Measurements from ENCODE around the gene IFT172. TPM values are rescaled to one million over a fixed set of nuclear protein-coding genes. Genes with fewer than 3 reads are reported as not detected.

The IFT172 gene
- total RNA-seq, 4 donors from 2014 or later, result 9.7 to 63.1 (median 48.2) TPM

GRCh38 chr2:27441958-27442919 is 47.3 kb downstream of the IFT172 start, which contains the start of gene KRTCAP3:
TSS of gene KRTCAP3 (plus strand) at chr2:27442381. CDS start at chr2:27442413, 32 bp downstream.
- intact Hi-C loops (cut with DNase I; ENCODE audit: low total_unique reads), result no loop called here
- DNase-seq, result no peak
- H3K4me3 ChIP-seq, result peak within 1 kb of the TSS in 1 of 2 donors; percentile 5
- no peaks in the 10 kb centered on the region for H3K4me1 ChIP-seq
- H3K36me3 ChIP-seq, result no peaks in the 10 kb centered on the region
- TF ChIP-seq POLR2A (IDR thresholded peaks at IDR 0.05), result peak in 1 of 2 donors; percentile 7
- TF ChIP-seq CTCF (IDR thresholded peaks at IDR 0.05), result peak in 1 of 4 experiments; percentile 10
- H3K27ac ChIP-seq, result peak within 1 kb of the TSS in 1 of 2 donors; percentile 21
- H3K27me3 ChIP-seq, result no peaks in the 10 kb centered on the region
- H3K9me3 ChIP-seq, result no peaks in the 10 kb centered on the region

- Histone ChIP-seq H3K4me3 (no peak overlapping the region), H3K4me1 (no peaks in the 10 kb centered on the region), H3K27me3 (no peaks in the 10 kb centered on the region), H3K36me3 (no peaks in the 10 kb centered on the region), H3K27ac (no peak overlapping the region), H3K9me3 (no peaks in the 10 kb centered on the region)
- TF ChIP-seq CTCF (IDR thresholded peaks at IDR 0.05) (no peak), POLR2A (IDR thresholded peaks at IDR 0.05) (no peak)
- DNase-seq, result no peak
- intact Hi-C loops (cut with DNase I; ENCODE audit: low total_unique reads), result no loop called here
These were observed 48.2 kb downstream of the IFT172 start for GRCh38 chr2:27441226-27441926.

- no peaks in the 10 kb centered on the region for H3K27me3 ChIP-seq
- no peak for DNase-seq
- no peak for TF ChIP-seq CTCF (IDR thresholded peaks at IDR 0.05)
- TF ChIP-seq POLR2A (IDR thresholded peaks at IDR 0.05), result no peak
- H3K4me3 ChIP-seq, result no peak overlapping the region
- no peaks in the 10 kb centered on the region for H3K4me1 ChIP-seq
- H3K27ac ChIP-seq, result no peak overlapping the region
- intact Hi-C loops (cut with DNase I; ENCODE audit: low total_unique reads), result no loop called here
- H3K9me3 ChIP-seq, result no peaks in the 10 kb centered on the region
- H3K36me3 ChIP-seq, result no peaks in the 10 kb centered on the region
These were observed 53.9 kb downstream of the IFT172 start for GRCh38 chr2:27435628-27436027.

GRCh38 chr2:27431395-27431794 is 58.1 kb downstream of the IFT172 start:
- Histone ChIP-seq H3K9me3 (no peaks in the 10 kb centered on the region), H3K4me3 (no peak overlapping the region), H3K4me1 (peaks cover 0 to 8% of the 10 kb centered on the region in 2 donors), H3K27me3 (no peaks in the 10 kb centered on the region), H3K27ac (no peak overlapping the region), H3K36me3 (no peaks in the 10 kb centered on the region)
- intact Hi-C loops (cut with DNase I; ENCODE audit: low total_unique reads), result no loop called here
- DNase-seq, result no peak
- TF ChIP-seq POLR2A (IDR thresholded peaks at IDR 0.05) (no peak), CTCF (IDR thresholded peaks at IDR 0.05) (no peak)

All from uterus (tissue), 4 donors.